GM12878 (cell line): ENCODE results near the gene GJD3. TPM values are rescaled to one million over a fixed set of nuclear protein-coding genes. Genes with fewer than 3 reads are reported as not detected.

Experiments used
- ATAC-seq: fragments of 200-7000 bp; cut with Tn5 transposase; 3 replicates; pipeline ENCODE4 v1.9.1; 2020; ENCODE audit warnings: mild to moderate bottlenecking, moderate library complexity
- BruUV-seq: library from RNA; stranded (reverse); fragments of 400-500 nt; replicated peaks from 2 replicates; lab custom pipeline; 2021; lab: Mats Ljungman, UMichigan
- CTCF ChIA-PET: fragments of 300-600 bp; sonication (Branson Sonifier 250); formaldehyde crosslinking; extraction: SDS; loops from one replicate; lab custom pipeline; 2021; ENCODE audit warnings: inconsistent platforms; lab: Yijun Ruan, JAX
- POLR2A ChIA-PET: fragments of 350-600 bp; formaldehyde crosslinking; extraction: SDS; loops from one replicate; lab custom pipeline; 2021; ENCODE audit warnings: inconsistent platforms; lab: Charles Lee
- RAD21 ChIA-PET: fragments of 300-600 bp; sonication (Branson Sonifier 250); formaldehyde crosslinking; loops from one replicate; lab custom pipeline; 2023; ENCODE audit warnings: antibody characterized with exemption; ENCODE audit not compliant: unreplicated experiment; lab: Charles Lee
- SMC1A ChIA-PET: fragments of 300-600 bp; sonication (Branson Sonifier 250); formaldehyde crosslinking; loops from one replicate; lab custom pipeline; 2023; ENCODE audit not compliant: unreplicated experiment, uncharacterized antibody; lab: Charles Lee
- DNase-seq: peaks from one replicate; pipeline ENCODE4 v3.0.0-alpha.2; 2011; ENCODE audit warnings: low read depth, low spot score
- FAIRE-seq: peaks from 3 replicates; lab custom pipeline; 2011; peaks lifted over from hg19 to GRCh38; lab: Jason Lieb, UNC
- H2AFZ ChIP-seq: 2 replicates; pipeline ENCODE4 v1.6.0; 2011; ENCODE audit warnings: low read depth, low read length, control low read depth; ENCODE audit not compliant: control insufficient read depth
- H3K27ac ChIP-seq: 2 replicates; pipeline ENCODE4 v1.5.1; 2011; ENCODE audit warnings: control low read depth; ENCODE audit not compliant: control insufficient read depth, insufficient read depth
- H3K27me3 ChIP-seq, 2 experiments: replicated peaks in 1 of 2; 2 replicates each; pipeline versions ENCODE4 v1.6.0 to v1.6.1; 2011; ENCODE audit warnings: low read length in 1 of 2; ENCODE audit not compliant: control insufficient read depth in 2 of 2, insufficient read depth in 2 of 2
- H3K36me3 ChIP-seq, 2 experiments: 2 replicates each; pipeline ENCODE4 v1.5.1; 2011; ENCODE audit warnings: low read length in 1 of 2; ENCODE audit not compliant: control insufficient read depth in 2 of 2, insufficient read depth in 2 of 2
- H3K4me1 ChIP-seq: 2 replicates; pipeline ENCODE4 v1.6.1; 2011; ENCODE audit warnings: mild to moderate bottlenecking, low read length, moderate library complexity, mixed read lengths; ENCODE audit not compliant: control insufficient read depth, insufficient read depth
- H3K4me2 ChIP-seq: 2 replicates; pipeline ENCODE4 v1.6.0; 2011; ENCODE audit warnings: control low read depth; ENCODE audit not compliant: control insufficient read depth, insufficient read depth
- H3K4me3 ChIP-seq: fragments of 200-600 bp; sonication (generic); 2 replicates; pipeline ENCODE4 v1.5.1; 2016
- H3K79me2 ChIP-seq: 2 replicates; pipeline ENCODE4 v1.6.0; 2011; ENCODE audit warnings: low read length; ENCODE audit not compliant: control insufficient read depth, insufficient read depth
- H3K9ac ChIP-seq: 2 replicates; pipeline ENCODE4 v1.8.0; 2011; ENCODE audit warnings: low read length, control low read depth, mixed read lengths; ENCODE audit not compliant: control insufficient read depth, insufficient read depth
- H3K9me3 ChIP-seq: replicated peaks from 3 replicates; pipeline ENCODE4 v1.5.1; 2011; ENCODE audit warnings: mild to moderate bottlenecking, low read length; ENCODE audit not compliant: control insufficient read depth, insufficient read depth
- H4K20me1 ChIP-seq: 2 replicates; pipeline ENCODE4 v1.6.0; 2011; ENCODE audit not compliant: control insufficient read depth, insufficient read depth
- ATF3 ChIP-seq: IDR thresholded peaks from 2 replicates; pipeline ENCODE4 v1.6.1; 2011; ENCODE audit warnings: low read depth, mild to moderate bottlenecking, low read length, moderate library complexity, borderline replicate concordance; ENCODE audit errors: extremely low read depth
- BRCA1 ChIP-seq: IDR thresholded peaks from 2 replicates; pipeline ENCODE4 v1.6.1; 2011; ENCODE audit warnings: low read depth, low read length, improper control_type of control experiment
- CUX1 ChIP-seq: IDR thresholded peaks from 2 replicates; pipeline ENCODE4 v1.6.1; 2012; ENCODE audit warnings: improper control_type of control experiment, low read depth, low read length; ENCODE audit not compliant: insufficient replicate concordance
- IKZF1 ChIP-seq: fragments of 450-650 bp; conservative IDR thresholded peaks from 2 replicates; pipeline ENCODE4 v1.6.1; 2017; ENCODE audit warnings: antibody characterized with exemption, mild to moderate bottlenecking
- MTA2 ChIP-seq: fragments of 450-650 bp; IDR thresholded peaks from 2 replicates; pipeline ENCODE4 v1.6.1; 2016; ENCODE audit warnings: low read depth, mild to moderate bottlenecking, moderate library complexity
- MYC ChIP-seq: IDR thresholded peaks from 2 replicates; pipeline ENCODE4 v1.6.1; 2011; ENCODE audit warnings: mild to moderate bottlenecking, low read length, moderate library complexity, inconsistent platforms; ENCODE audit not compliant: insufficient read depth, insufficient replicate concordance, insufficient read length, severe bottlenecking
- NBN ChIP-seq: fragments of 450-650 bp; IDR thresholded peaks from 2 replicates; pipeline ENCODE4 v1.6.1; 2016
- PML ChIP-seq: IDR thresholded peaks from 2 replicates; pipeline ENCODE4 v1.6.1; 2012; ENCODE audit warnings: low read length, inconsistent platforms
- RCOR1 ChIP-seq: conservative IDR thresholded peaks from 2 replicates; pipeline ENCODE4 v1.6.1; 2012; ENCODE audit warnings: low read depth, low read length, improper control_type of control experiment
- SRF ChIP-seq, 2 experiments: IDR thresholded peaks; 2 replicates each; pipeline ENCODE4 v1.6.1; 2011; ENCODE audit warnings: low read depth in 2 of 2, low read length in 2 of 2, mild to moderate bottlenecking in 1 of 2, moderate library complexity in 1 of 2
- TBL1XR1 ChIP-seq: IDR thresholded peaks from 2 replicates; pipeline ENCODE4 v1.6.1; 2012; ENCODE audit warnings: low read depth, low read length, improper control_type of control experiment
- in situ Hi-C: fragments of 300-500 bp; cut with MboI; formaldehyde crosslinking; loops from 9 replicates; pipeline ENCODE4 v1.14.3; 2018; ENCODE audit warnings: mixed read lengths
- intact Hi-C: fragments of 100-400 bp; cut with micrococcal nuclease; formaldehyde crosslinking; loops from one replicate; pipeline ENCODE4 v1.14.2; 2022; ENCODE audit not compliant: unreplicated experiment
- polyA plus RNA-seq, 11 experiments: library from polyadenylated mRNA; depleted of rRNA in 4 of 11; unstranded in 6 of 11; stranded (reverse) in 5 of 11; fragments of >200 nt; fragmentation: Nextera tagmentation in 4 of 11; fragmentation: Illumina TruSeq in 1 of 11; extraction: Ambion mirVana in 4 of 11; extraction: Trizol in 1 of 11; gene quantifications; 1 replicate in 1 of 11; 2 replicates in 10 of 11; pipeline versions ENCODE4 v1.2.1 to v1.2.3, GENCODE V29; 2011 to 2016; ENCODE audit warnings: inconsistent platforms in 2 of 11, missing spikeins in 2 of 11, low read depth in 1 of 11
- total RNA-seq, 4 experiments: library from RNA; depleted of rRNA in 3 of 4; stranded (reverse); fragments of >200 nt in 3 of 4; fragmentation: Illumina TruSeq in 1 of 4; extraction: Trizol in 1 of 4; gene quantifications; 2 replicates each; pipeline versions ENCODE4 v1.2.1 to v1.2.3, GENCODE V29; 2013 to 2021
- TF ChIP-seq, protein P1 (sequence below), 3 experiments: IDR thresholded peaks in 2 of 3; conservative IDR thresholded peaks in 1 of 3; 2 replicates each; pipeline ENCODE4 v1.5.1; 2011; ENCODE audit warnings: low read depth in 3 of 3, low read length in 3 of 3, mild to moderate bottlenecking in 3 of 3, control low read depth in 2 of 3, moderate library complexity in 2 of 3, inconsistent platforms in 1 of 3, mixed read lengths in 1 of 3; ENCODE audit not compliant: control insufficient read depth in 2 of 3, insufficient read depth in 1 of 3; ENCODE audit errors: extremely low read depth in 1 of 3

Gene GJD3
- total and polyA plus RNA-seq, 10 of the 15 experiments (the other 5 are each of a cell fraction or from before 2014, with no cell fraction given): 1.6 TPM; not detected in 9

DNA sequence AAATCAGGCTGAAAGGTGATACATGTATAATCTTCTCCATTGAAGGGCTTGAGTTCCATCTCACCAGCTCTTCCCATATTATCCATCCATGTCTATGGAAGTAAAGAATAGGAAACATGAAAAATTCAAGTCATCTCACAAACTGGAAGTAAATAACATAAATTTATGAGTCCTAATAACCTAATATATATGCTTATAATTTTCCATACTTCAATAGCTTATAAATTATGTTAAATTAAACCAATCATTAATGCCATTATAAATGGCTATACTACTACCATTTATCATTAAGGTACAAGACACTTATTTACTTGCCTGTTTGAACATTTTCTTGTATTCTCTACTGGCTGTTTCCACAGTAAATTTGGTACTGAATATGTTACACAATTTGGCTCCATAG lies 48.3 kb upstream of the GJD3 start:
- in situ Hi-C loops: no loop called here
- H3K27ac ChIP-seq: no peak overlapping the region
- no peaks in the 10 kb centered on the region for H4K20me1 ChIP-seq
- POLR2A ChIA-PET: interaction anchor here (0.8 kb wide), 1 partner anchor 12 kb away, joined by 4 read pairs; no protein-coding TSS in a partner anchor
- FAIRE-seq: no peak
- SMC1A ChIA-PET: interaction anchor here (1.0 to 10.1 kb wide), 8 partner anchors 10 to 126 kb away, joined by 3 to 106 read pairs (median 8); no protein-coding TSS in a partner anchor
- no TSS peak for BruUV-seq
- H3K27me3 ChIP-seq: no peaks in the 10 kb centered on the region
- DNase-seq: no peak
- no peak for ATAC-seq
- H3K4me3 ChIP-seq: no peak overlapping the region
- H3K9ac ChIP-seq: no peak overlapping the region
- H3K4me1 ChIP-seq: no peaks in the 10 kb centered on the region; the same call in 1 of the 2 replicates
- H3K36me3 ChIP-seq: peaks cover 3 to 19% of the 10 kb centered on the region in 2 experiments
- H3K9me3 ChIP-seq: no peaks in the 10 kb centered on the region
- no peak overlapping the region for H3K4me2 ChIP-seq
- no peak overlapping the region for H2AFZ ChIP-seq
- RAD21 ChIA-PET: interaction anchor here (1.1 to 1.3 kb wide), 2 partner anchors 31 to 52 kb away, joined by 3 to 5 read pairs; no protein-coding TSS in a partner anchor
- intact Hi-C loops: loop anchor here (10.0 kb wide), 1 partner anchor 98 kb away; no protein-coding TSS in a partner anchor
- peaks cover 30% of the 10 kb centered on the region for H3K79me2 ChIP-seq
- CTCF ChIA-PET: interaction anchor here (0.9 to 5.5 kb wide), 17 partner anchors 10 to 300 kb away, joined by 3 to 30 read pairs (median 4); partner anchors contain the start of gene RARA
- TF ChIP-seq ATF3 (no peak), TBL1XR1 (no peak), MTA2 (no peak), SRF (IDR thresholded peaks at IDR 0.05; ENCODE audit: low read depth in 2 of 2, low read length in 2 of 2) (no peak), IKZF1 (no peak), MYC (no peak), RCOR1 (no peak), BRCA1 (no peak), CUX1 (no peak), PML (no peak), NBN (no peak)
- TF ChIP-seq, protein P1, sequence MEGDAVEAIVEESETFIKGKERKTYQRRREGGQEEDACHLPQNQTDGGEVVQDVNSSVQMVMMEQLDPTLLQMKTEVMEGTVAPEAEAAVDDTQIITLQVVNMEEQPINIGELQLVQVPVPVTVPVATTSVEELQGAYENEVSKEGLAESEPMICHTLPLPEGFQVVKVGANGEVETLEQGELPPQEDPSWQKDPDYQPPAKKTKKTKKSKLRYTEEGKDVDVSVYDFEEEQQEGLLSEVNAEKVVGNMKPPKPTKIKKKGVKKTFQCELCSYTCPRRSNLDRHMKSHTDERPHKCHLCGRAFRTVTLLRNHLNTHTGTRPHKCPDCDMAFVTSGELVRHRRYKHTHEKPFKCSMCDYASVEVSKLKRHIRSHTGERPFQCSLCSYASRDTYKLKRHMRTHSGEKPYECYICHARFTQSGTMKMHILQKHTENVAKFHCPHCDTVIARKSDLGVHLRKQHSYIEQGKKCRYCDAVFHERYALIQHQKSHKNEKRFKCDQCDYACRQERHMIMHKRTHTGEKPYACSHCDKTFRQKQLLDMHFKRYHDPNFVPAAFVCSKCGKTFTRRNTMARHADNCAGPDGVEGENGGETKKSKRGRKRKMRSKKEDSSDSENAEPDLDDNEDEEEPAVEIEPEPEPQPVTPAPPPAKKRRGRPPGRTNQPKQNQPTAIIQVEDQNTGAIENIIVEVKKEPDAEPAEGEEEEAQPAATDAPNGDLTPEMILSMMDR (IDR thresholded peaks at IDR 0.05 in 2 of 3, conservative IDR thresholded peaks at IDR 0.05 in 1 of 3; ENCODE audit: control insufficient read depth in 2 of 3, extremely low read depth in 1 of 3, insufficient read depth in 1 of 3, low read depth in 3 of 3, low read length in 3 of 3): no peak
